IMR-90 (cell line): ENCODE results near the gene PLXNB1.

ENCODE experiments used
- BHLHE40 ChIP-seq: fragments of 150-350 bp; IDR thresholded peaks from 2 replicates; pipeline ENCODE4 v1.6.1; 2016; ENCODE audit warnings: mild to moderate bottlenecking, low read depth, low read length
- CEBPB ChIP-seq: IDR thresholded peaks from 2 replicates; pipeline ENCODE4 v1.6.1; 2012; ENCODE audit warnings: low read depth, low read length, improper control_type of control experiment
- CTCF ChIP-seq: conservative IDR thresholded peaks from 2 replicates; pipeline ENCODE4 v1.5.1; 2012; ENCODE audit warnings: mild to moderate bottlenecking, low read depth, low read length, improper control_type of control experiment
- ELK1 ChIP-seq: fragments of 150-350 bp; IDR thresholded peaks from 2 replicates; pipeline ENCODE4 v1.6.1; 2016; ENCODE audit warnings: low read depth, mild to moderate bottlenecking, low read length, moderate library complexity, borderline replicate concordance
- FOS ChIP-seq: fragments of 150-350 bp; IDR thresholded peaks from 2 replicates; pipeline ENCODE4 v1.6.1; 2016; ENCODE audit warnings: low read depth, low read length
- MAFK ChIP-seq: IDR thresholded peaks from 2 replicates; pipeline ENCODE4 v1.6.1; 2012; ENCODE audit warnings: low read depth, low read length, improper control_type of control experiment
- MAZ ChIP-seq: IDR thresholded peaks from 2 replicates; pipeline ENCODE4 v1.6.1; 2012; ENCODE audit warnings: low read depth, mild to moderate bottlenecking, low read length, improper control_type of control experiment, moderate library complexity, borderline replicate concordance
- POLR2A ChIP-seq: IDR thresholded peaks from 2 replicates; pipeline ENCODE4 v1.6.1; 2012; ENCODE audit warnings: mild to moderate bottlenecking, low read depth, low read length
- USF2 ChIP-seq: fragments of 150-350 bp; IDR thresholded peaks from 2 replicates; pipeline ENCODE4 v1.6.1; 2017; ENCODE audit warnings: mild to moderate bottlenecking, antibody characterized with exemption, low read length, low read depth

DNA sequence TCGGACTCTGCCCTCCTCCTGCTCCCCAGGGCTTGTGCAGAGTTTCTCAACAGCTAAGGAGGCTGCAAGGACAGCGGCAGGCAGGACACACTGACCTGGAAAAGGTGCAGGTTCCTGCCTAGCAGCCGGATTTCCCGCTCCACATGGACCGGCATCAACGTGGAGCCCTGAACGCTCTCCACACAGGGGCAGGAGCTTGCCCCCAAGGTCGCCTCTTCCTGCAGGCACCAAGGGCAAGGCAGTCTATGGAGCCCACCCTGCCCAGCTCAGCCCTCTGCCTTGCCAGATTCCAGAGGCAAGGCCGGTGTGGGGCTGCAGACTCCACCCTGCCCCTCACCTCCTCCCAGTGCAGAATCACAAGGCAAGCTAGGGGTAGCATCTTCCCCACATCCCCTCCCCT lies 10.7 kb downstream of the PLXNB1 start:
- TF ChIP-seq MAZ (no peak), POLR2A (no peak), CTCF (no peak), USF2 (no peak), CEBPB (no peak), ELK1 (no peak), FOS (no peak), BHLHE40 (no peak), MAFK (no peak)
